WTC11 (cell line): Measurements from ENCODE around the gene ELF5. TPM values are rescaled to one million over a fixed set of nuclear protein-coding genes. Genes with fewer than 3 reads are reported as not detected.
A peak's percentile ranks its signal among the peaks of the same experiment; 100 is the strongest.

Experiments used
- ATAC-seq: fragments of 200-7000 bp; cut with Tn5 transposase; 2 replicates; pipeline ENCODE4 v1.10.0; 2021; ENCODE audit warnings: mild to moderate bottlenecking, moderate library complexity
- CTCF ChIA-PET: fragments of 300-600 bp; sonication (Branson Sonifier 250); formaldehyde crosslinking; loops from one replicate; lab custom pipeline; 2021; ENCODE audit warnings: antibody characterized with exemption; lab: Charles Lee
- POLR2A ChIA-PET: fragments of 350-600 bp; sonication (Branson Sonifier 250); formaldehyde crosslinking; loops from one replicate; lab custom pipeline; 2021; ENCODE audit warnings: antibody characterized with exemption; lab: Charles Lee
- DNase-seq: peaks from one replicate; pipeline ENCODE4 v3.0.0; 2021; ENCODE audit warnings: low spot score
- H3K27ac Mint-ChIP-seq: 2 replicates; pipeline ENCODE4 v1.8.0; 2021; ENCODE audit warnings: mixed read lengths
- H3K27me3 Mint-ChIP-seq: 2 replicates; pipeline ENCODE4 v1.8.0; 2021; ENCODE audit warnings: low read depth, mild to moderate bottlenecking, moderate library complexity, mixed read lengths
- H3K36me3 Mint-ChIP-seq: 2 replicates; pipeline ENCODE4 v1.8.0; 2021; ENCODE audit warnings: mixed read lengths
- H3K4me1 Mint-ChIP-seq: 2 replicates; pipeline ENCODE4 v1.8.0; 2022; ENCODE audit warnings: mixed read lengths
- H3K4me3 Mint-ChIP-seq: 2 replicates; pipeline ENCODE4 v1.8.0; 2021; ENCODE audit warnings: mild to moderate bottlenecking, moderate library complexity, mixed read lengths
- H3K9me3 Mint-ChIP-seq: 2 replicates; pipeline ENCODE4 v1.8.0; 2021; ENCODE audit warnings: mixed read lengths
- AR ChIP-seq: fragments of 250-450 bp; sonication (Bioruptor Pico); IDR thresholded peaks from 2 replicates; pipeline ENCODE4 v1.9.0; 2021; ENCODE audit warnings: mild to moderate bottlenecking
- ATF1 ChIP-seq: sonication (generic); formaldehyde crosslinking; IDR thresholded peaks from 2 replicates; pipeline ENCODE4 v1.8.1; 2023; ENCODE audit warnings: mild to moderate bottlenecking, moderate library complexity, missing genetic modification reagents
- CREB1 ChIP-seq: sonication (generic); formaldehyde crosslinking; IDR thresholded peaks from 2 replicates; pipeline ENCODE4 v1.8.0; 2023; ENCODE audit warnings: mild to moderate bottlenecking, missing genetic modification reagents
- E2F5 ChIP-seq: sonication (generic); formaldehyde crosslinking; IDR thresholded peaks from 2 replicates; pipeline ENCODE4 v1.8.1; 2022; ENCODE audit warnings: mild to moderate bottlenecking, moderate library complexity, missing genetic modification reagents
- GABPB1 ChIP-seq: sonication (generic); formaldehyde crosslinking; IDR thresholded peaks from 2 replicates; pipeline ENCODE4 v1.8.1; 2023; ENCODE audit warnings: mild to moderate bottlenecking, missing genetic modification reagents
- GTF2I ChIP-seq: fragments of 250-450 bp; sonication (Bioruptor Pico); conservative IDR thresholded peaks from 2 replicates; pipeline ENCODE4 v1.4.0; 2021; ENCODE audit warnings: mild to moderate bottlenecking
- KAT7 ChIP-seq: sonication (generic); formaldehyde crosslinking; IDR thresholded peaks from 2 replicates; pipeline ENCODE4 v1.8.1; 2023; ENCODE audit warnings: missing genetic modification reagents, mild to moderate bottlenecking, borderline replicate concordance
- NR1H2 ChIP-seq: sonication (generic); formaldehyde crosslinking; IDR thresholded peaks from 2 replicates; pipeline ENCODE4 v1.9.0; 2021; ENCODE audit warnings: mild to moderate bottlenecking, moderate library complexity, missing genetic modification reagents
- NR2C2 ChIP-seq: sonication (generic); formaldehyde crosslinking; IDR thresholded peaks from 2 replicates; pipeline ENCODE4 v1.8.0; 2022; ENCODE audit warnings: mild to moderate bottlenecking, missing genetic modification reagents
- OVOL2 ChIP-seq: fragments of 250-450 bp; sonication (Bioruptor Pico); IDR thresholded peaks from 2 replicates; pipeline ENCODE4 v1.9.0; 2021; ENCODE audit warnings: mild to moderate bottlenecking, borderline replicate concordance
- RELA ChIP-seq: sonication (generic); formaldehyde crosslinking; IDR thresholded peaks from 2 replicates; pipeline ENCODE4 v1.8.1; 2022; ENCODE audit warnings: missing genetic modification reagents, mild to moderate bottlenecking, borderline replicate concordance
- SMAD4 ChIP-seq: sonication (generic); formaldehyde crosslinking; IDR thresholded peaks from 2 replicates; pipeline ENCODE4 v1.8.0; 2022; ENCODE audit warnings: mild to moderate bottlenecking, missing genetic modification reagents
- SP1 ChIP-seq: sonication (generic); formaldehyde crosslinking; conservative IDR thresholded peaks from 2 replicates; pipeline ENCODE4 v1.8.1; 2022; ENCODE audit warnings: missing genetic modification reagents
- TEAD1 ChIP-seq: sonication (generic); formaldehyde crosslinking; IDR thresholded peaks from 2 replicates; pipeline ENCODE4 v1.8.0; 2022; ENCODE audit warnings: mild to moderate bottlenecking, missing genetic modification reagents
- TEAD4 ChIP-seq: sonication (generic); formaldehyde crosslinking; IDR thresholded peaks from 2 replicates; pipeline ENCODE4 v1.8.0; 2022; ENCODE audit warnings: mild to moderate bottlenecking, missing genetic modification reagents
- ZNF219 ChIP-seq: sonication (generic); formaldehyde crosslinking; IDR thresholded peaks from 2 replicates; pipeline ENCODE4 v1.8.0; 2023; ENCODE audit warnings: missing genetic modification reagents, mild to moderate bottlenecking, borderline replicate concordance
- ZNF416 ChIP-seq: fragments of 250-450 bp; sonication (Bioruptor Pico); IDR thresholded peaks from 2 replicates; pipeline ENCODE4 v1.9.0; 2021; ENCODE audit warnings: mild to moderate bottlenecking, inconsistent platforms
- ZNF532 ChIP-seq: fragments of 250-450 bp; sonication (Bioruptor Pico); IDR thresholded peaks from 2 replicates; pipeline ENCODE4 v1.9.0; 2021; ENCODE audit warnings: mild to moderate bottlenecking, borderline replicate concordance
- total RNA-seq: library from RNA; stranded (reverse); gene quantifications from 3 replicates; pipeline ENCODE4 v1.2.3, GENCODE V29; 2021
- TF ChIP-seq, protein P1 (sequence below): fragments of 200-600 bp; IDR thresholded peaks from 2 replicates; pipeline ENCODE4 v1.8.0; 2022; ENCODE audit warnings: antibody characterized with exemption
- TF ChIP-seq, protein P2 (sequence below): fragments of 250-450 bp; sonication (Bioruptor Pico); IDR thresholded peaks from 2 replicates; pipeline ENCODE4 v1.9.0; 2021; ENCODE audit warnings: mild to moderate bottlenecking

The ELF5 gene
- total RNA-seq, 1 experiment from 2014 or later = not detected

GRCh38 chr11:34437224-34438125 is 76.1 kb downstream of the ELF5 start:
- Mint-ChIP-seq H3K27me3 (peaks cover 7% of the 10 kb centered on the region; the same call in 1 of the 2 replicates), H3K9me3 (peaks cover 24% of the 10 kb centered on the region), H3K4me3 (peak overlapping the region; percentile 84; the same call in 1 of the 2 replicates), H3K27ac (no peak overlapping the region), H3K4me1 (peaks cover 7% of the 10 kb centered on the region), H3K36me3 (peaks cover 17% of the 10 kb centered on the region)
- POLR2A ChIA-PET = no interaction called here
- ATAC-seq (no peak), DNase-seq (no peak)
- CTCF ChIA-PET = interaction anchor here (1.0 to 1.6 kb wide), 3 partner anchors 55 to 263 kb away, joined by 4 to 6 read pairs (median 4); partner anchors contain the start of gene ELF5
- no peak for TF ChIP-seq E2F5
- no peak for TF ChIP-seq OVOL2 (CRISPR knock-in tag)
- no peak for TF ChIP-seq NR1H2 (CRISPR knock-in tag)
- no peak for TF ChIP-seq SMAD4
- TF ChIP-seq, protein P1, sequence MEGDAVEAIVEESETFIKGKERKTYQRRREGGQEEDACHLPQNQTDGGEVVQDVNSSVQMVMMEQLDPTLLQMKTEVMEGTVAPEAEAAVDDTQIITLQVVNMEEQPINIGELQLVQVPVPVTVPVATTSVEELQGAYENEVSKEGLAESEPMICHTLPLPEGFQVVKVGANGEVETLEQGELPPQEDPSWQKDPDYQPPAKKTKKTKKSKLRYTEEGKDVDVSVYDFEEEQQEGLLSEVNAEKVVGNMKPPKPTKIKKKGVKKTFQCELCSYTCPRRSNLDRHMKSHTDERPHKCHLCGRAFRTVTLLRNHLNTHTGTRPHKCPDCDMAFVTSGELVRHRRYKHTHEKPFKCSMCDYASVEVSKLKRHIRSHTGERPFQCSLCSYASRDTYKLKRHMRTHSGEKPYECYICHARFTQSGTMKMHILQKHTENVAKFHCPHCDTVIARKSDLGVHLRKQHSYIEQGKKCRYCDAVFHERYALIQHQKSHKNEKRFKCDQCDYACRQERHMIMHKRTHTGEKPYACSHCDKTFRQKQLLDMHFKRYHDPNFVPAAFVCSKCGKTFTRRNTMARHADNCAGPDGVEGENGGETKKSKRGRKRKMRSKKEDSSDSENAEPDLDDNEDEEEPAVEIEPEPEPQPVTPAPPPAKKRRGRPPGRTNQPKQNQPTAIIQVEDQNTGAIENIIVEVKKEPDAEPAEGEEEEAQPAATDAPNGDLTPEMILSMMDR = no peak
- TF ChIP-seq TEAD1 (CRISPR knock-in tag) = no peak
- TF ChIP-seq GABPB1 = no peak
- TF ChIP-seq ZNF416 = no peak
- no peak for TF ChIP-seq GTF2I (CRISPR knock-in tag)
- no peak for TF ChIP-seq KAT7 (CRISPR knock-in tag)

- Mint-ChIP-seq H3K27ac (no peak overlapping the region), H3K9me3 (no peaks in the 10 kb centered on the region), H3K4me3 (no peak overlapping the region), H3K4me1 (no peaks in the 10 kb centered on the region), H3K27me3 (peaks cover 2% of the 10 kb centered on the region; the same call in 1 of the 2 replicates), H3K36me3 (no peaks in the 10 kb centered on the region)
- ATAC-seq (no peak), DNase-seq (no peak)
- TF ChIP-seq TEAD4 = no peak
- no peak for TF ChIP-seq KAT7 (CRISPR knock-in tag)
- TF ChIP-seq ZNF219 (CRISPR knock-in tag) = no peak
- no peak for TF ChIP-seq TEAD1 (CRISPR knock-in tag)
- no peak for TF ChIP-seq ZNF532 (CRISPR knock-in tag)
- no peak for TF ChIP-seq ATF1 (CRISPR knock-in tag)
- no peak for TF ChIP-seq NR2C2 (CRISPR knock-in tag)
- no peak for TF ChIP-seq AR
- no peak for TF ChIP-seq CREB1 (CRISPR knock-in tag)
- TF ChIP-seq, protein P2, sequence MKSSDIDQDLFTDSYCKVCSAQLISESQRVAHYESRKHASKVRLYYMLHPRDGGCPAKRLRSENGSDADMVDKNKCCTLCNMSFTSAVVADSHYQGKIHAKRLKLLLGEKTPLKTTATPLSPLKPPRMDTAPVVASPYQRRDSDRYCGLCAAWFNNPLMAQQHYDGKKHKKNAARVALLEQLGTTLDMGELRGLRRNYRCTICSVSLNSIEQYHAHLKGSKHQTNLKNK (CRISPR knock-in tag) = no peak
- no peak for TF ChIP-seq RELA (CRISPR knock-in tag)
- no peak for TF ChIP-seq SP1 (CRISPR knock-in tag)
- ChIA-PET POLR2A (no interaction called here), CTCF (no interaction called here)
These were observed 79.7 kb downstream of the ELF5 start for GRCh38 chr11:34433899-34434298.
